GM21786 (cell line): ENCODE results near the gene SLC5A6.
"Not testable (repeated sequence)": the region's sequence is repeated elsewhere in the genome, so short reads cannot be mapped to it uniquely, and the experiment has no call there.

Experiments used
- ATAC-seq: cut with Tn5 transposase; IDR thresholded peaks from one replicate; pipeline ENCODE4 v1.9.1; 2021; ENCODE audit not compliant: unreplicated experiment

Gene SLC5A6

DNA sequence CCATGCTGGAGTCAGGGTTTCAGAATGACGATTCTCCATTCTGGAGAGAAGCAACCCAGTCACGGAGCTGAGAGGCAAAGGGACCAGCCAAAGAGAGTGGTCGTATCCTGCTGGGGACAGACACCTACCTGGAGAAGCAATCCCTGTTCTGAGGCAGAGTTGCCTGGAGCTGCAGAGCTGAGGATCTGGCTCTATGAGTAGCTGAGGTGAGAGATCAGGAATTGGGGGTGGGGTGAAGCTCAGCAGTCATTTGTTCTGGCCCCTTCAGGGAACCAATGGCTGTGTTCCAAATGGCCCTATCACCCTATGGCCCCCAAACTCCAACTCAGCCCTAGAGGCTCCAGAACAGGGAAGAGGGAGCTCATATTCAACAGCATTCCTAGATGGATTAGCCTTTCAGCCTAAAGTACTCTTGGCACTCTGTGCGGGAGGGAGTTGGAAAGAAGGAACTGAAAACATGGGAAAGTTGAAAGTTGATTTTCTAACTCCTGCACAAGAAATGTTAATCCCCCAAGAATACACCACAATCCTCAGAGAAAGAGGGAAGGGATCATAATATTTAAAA, 3.5 kb downstream of the SLC5A6 start:
- no peak for ATAC-seq

DNA sequence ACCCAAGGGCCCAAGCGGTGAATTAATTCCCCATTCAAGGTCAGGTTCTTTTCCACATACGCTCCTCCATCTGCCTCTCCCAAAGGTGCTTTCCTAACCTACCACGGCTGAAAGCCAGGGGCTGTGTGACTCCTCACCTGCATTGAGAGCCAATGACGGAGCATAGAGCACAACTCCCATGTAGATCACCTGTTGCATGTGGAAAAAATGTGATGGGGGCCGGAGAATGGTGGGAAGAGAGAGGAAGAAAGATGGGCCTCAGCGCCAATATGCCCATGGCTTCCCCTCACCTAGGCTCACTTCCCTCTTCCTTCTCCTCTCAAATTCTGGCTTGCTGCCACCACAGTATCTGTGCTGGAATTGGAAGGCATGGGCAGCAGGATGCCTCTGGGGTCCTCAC, 5.7 kb downstream of the SLC5A6 start:
- ATAC-seq, result no peak

DNA sequence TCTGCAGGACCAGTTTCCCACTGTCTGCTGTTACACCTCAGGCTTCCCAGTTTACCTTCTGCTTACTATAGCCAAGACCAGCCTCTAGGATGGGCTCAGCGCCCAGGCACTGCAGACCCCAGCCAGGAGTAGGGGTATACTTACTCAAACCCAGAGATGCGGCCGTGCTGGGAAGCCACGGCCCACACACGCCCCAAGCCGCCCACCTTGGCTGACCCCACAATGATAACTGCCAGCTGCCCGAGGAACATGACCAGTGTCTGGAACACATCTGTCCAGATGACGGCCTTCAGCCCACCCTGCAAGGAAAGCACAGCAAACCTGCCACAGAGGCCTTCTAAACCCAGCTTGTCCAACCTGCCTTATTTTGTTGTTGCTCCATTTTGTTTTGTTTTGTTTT, 6.9 kb downstream of the SLC5A6 start:
- no peak for ATAC-seq

DNA sequence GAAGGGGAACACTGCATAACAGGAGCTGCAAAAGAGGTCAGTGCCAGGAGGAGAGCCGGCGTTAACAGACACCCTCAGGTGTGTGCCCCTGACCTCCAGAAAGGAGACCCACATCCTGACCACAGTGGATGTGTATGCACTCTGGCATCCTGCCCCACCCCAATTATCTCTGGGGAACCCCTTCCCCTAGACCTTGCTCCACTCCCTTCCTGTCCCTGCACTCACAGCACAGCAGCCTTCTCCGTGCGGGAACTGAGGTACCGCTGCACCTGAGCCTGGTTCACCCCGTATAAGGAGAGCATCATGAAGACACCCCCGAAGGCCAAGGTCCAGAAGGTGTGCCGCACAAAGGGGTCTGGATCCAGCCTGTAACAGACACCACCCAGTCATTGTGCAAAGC, 7.5 kb downstream of the SLC5A6 start:
- ATAC-seq, result no peak

DNA sequence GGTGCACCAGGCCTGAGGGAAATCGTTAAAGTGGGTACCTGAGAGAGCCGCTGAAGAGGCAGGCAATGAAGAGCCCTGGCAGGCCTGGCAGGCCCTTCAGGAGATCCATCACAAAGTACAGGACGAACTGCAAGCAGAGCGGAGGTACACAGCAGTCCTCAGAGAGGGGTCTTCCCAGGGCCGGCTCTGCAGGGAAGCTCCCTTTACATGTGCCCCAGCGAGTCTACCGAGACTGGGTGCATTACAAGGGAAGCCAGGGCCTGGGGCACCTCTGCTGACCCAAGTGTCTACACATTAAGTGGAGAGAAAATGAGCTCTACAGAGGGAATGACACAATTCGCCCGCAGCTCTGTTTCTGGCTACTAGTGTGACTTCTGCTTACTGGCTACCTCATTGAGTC, 8.3 kb downstream of the SLC5A6 start:
- no peak for ATAC-seq

DNA sequence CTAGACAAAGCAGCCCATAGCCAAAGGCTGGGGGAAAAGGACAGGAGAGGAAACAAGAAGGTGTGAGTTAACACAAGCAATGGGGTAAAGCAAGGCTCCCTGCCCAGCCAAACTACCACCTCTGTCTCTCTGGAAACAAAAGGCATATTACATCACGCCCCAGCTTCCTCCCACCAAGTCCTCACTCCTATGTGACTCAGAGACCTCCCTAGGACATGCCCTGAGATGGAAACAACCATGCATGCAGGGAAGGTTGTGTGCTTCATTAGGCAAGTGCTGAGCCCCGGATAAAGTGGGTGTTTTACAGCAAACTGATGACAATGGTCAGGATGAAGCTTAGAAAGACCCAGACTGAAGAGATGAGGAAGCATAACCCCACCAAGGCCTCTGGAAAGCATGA, 9.2 kb downstream of the SLC5A6 start:
- ATAC-seq, result no peak

DNA sequence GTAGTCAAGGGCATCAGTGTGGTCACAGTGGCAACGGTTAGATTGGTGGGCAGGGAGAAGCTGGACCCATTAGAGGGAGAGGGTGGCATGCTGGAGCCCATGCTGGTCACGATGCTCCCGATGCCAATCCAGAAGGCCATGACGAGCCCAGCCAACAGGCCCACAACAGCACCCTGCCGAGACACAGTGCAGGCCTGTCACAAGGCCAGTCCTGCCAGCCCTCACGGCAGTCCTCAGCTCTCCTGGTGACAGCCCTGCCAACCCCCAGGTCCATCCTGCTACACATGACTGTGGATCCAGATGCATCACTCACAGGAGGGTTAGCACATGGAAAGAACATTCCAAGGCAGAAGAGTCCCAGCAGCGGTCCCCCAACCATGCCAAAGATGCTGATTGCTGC, 10.4 kb downstream of the SLC5A6 start:
- ATAC-seq, result no peak

DNA sequence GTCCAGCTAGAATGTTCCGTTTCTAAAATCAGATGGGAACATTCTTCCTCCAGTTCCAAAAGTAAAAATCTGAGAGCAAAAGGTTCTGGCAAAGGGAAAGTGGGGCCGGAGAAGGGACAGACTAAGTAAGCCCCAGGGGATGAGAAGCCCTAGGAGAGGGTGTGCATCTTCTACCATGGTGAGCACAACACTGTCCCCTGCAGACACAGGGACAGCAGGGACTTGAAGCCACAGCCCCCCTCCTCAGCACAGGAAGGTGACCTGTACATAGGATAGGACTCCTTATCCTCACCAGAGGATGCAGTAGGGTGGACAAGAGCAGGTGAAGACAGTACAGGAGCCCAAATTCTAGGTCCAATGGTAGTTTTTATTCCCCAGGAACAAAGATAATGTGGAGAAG, 12.8 kb downstream of the SLC5A6 start:
- ATAC-seq, result no peak

DNA sequence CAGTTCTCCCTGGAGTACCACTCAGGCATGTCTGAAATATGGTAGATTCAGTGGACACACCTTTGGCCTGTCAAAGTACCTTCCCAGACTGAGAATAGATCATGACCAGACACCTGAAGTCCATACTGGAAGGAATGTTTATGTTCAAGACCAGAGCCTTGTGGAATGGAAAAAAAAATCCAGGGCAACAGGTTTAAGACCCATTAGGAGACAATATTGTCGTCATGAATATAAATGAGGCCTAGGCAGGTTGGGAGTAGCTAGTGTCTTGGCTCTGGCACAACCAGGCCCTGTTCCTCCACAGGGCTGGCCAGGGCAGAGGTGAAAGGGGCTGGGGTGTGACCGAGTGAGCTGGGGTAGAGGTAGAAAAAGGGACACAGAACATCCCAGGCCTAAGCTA, 13.4 kb downstream of the SLC5A6 start:
- ATAC-seq, result no peak

DNA sequence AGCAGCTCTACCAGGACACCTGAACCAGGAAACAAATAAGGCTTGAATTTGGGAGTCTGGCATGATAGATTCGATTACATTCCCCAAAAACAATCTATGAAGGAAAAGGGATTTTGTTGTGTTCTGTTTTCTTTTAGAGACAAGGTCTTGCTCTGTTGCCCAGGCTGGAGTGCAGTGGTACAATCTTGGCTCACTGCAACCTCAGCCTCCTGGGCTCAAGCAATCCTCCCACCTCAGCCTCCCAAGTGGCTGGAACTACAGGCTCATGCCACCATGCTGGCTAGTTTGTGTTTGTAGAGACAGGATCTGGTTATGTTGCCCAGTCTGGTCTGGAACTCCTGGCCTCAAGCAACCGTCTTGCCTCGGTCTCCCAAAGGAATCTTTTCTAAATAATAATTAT, 14.0 kb downstream of the SLC5A6 start:
- not testable (repeated sequence) for ATAC-seq

DNA sequence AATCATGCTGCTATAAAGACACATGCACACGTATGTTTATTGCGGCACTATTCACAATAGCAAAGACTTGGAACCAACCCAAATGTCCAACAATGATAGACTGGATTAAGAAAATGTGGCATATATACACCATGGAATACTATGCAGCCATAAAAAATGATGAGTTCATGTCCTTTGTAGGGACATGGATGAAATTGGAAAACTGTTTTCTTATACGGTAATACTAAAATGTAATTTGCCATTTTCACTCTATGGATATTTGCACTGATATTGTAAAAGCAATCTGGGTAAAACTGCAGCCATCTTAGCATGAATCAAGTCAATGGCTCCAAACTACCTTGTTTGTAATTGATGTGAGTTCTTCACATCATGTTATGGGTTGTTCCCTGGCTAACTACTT, 16.3 kb downstream of the SLC5A6 start:
- ATAC-seq, result not testable (repeated sequence)

DNA sequence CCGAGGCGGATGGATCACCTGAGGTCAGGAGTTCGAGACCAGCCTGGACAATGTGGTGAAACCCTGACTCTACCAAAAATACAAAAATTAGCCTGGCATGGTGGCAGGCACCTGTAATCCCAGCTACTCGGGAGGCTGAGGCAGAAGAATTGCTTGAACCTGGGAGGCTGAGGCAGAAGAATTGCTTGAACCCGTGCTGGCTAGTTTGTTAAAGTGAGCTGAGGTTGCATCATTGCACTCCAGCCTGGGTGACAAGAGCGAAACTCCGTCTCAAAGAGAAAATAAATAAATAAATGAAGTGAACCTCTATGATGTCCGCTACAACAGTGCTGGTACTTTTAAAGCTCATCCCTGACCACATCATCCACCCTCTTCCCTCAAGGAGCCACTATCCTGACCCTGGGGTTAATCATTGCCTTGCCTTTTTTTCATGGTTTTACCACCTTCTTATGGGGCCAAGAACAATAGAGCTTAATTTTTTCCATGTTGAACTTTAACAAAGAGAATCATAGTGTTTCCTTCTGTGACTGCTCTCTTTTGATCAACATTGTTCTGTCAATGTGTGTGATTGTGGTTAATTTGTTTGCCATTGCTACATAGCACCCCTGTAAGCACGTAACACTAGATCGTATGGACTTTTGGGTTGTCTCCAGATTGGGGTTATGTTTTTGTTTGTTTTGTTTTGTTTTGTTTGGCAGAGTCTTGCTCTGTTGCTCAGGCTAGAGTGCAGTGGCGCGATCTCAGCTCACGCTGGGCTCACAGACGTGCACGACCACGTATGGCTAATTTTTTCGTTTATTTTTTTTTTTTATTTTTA, 17.3 kb downstream of the SLC5A6 start:
- ATAC-seq, result no peak

DNA sequence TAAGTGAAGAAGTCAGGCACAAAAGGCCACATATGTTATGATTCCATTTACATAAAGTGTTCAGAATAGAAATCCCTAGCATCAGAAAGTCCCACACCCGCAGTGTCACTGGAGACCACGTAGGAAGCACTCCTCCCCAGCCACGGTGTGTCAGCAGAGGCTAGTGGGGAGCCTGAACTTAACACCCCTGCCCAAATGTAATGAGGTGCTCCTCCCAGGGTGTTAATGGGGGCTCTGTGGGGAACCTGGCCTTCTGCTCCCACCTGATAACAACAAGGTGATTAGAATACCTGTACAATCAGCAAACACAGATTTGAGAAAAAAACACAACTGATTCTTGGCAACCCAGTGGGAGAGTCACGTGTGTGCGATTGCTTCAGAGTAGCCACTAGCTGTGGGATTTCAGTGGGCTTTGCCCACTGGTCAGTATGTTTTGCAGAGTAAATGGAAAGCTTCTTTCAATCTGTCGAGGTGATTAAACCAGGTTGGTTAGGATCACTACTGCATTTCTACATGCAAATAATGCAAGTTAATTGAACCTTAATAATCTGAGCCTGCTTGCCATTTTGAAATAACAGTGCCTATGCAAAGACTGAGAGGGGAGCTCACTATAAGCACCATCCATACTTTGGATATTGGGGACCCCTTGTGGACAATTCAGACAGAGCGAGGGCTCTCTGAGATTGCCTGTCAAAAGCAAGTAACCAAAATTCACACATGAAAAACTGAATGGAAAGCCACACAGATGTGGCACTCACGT, 20.8 kb downstream of the SLC5A6 start:
- ATAC-seq, result no peak

DNA sequence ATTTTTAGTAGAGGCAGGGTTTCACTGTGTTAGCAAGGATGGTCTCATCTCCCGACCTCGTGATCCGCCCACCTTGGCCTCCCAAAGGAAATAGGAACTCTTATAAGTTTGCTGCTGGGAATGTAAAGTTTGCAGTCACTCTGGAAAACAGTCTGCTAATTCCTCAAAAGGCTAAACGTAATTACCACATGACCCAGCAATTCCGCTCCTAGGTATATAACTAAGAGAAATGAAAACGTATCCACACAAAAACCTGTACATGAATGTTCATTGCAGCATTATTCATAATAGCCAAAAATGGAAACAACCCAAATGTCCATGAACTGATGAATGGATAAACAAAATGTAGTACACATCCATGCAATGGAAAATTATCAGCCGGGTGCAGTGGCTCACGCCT, 22.1 kb downstream of the SLC5A6 start:
- ATAC-seq, result no peak

DNA sequence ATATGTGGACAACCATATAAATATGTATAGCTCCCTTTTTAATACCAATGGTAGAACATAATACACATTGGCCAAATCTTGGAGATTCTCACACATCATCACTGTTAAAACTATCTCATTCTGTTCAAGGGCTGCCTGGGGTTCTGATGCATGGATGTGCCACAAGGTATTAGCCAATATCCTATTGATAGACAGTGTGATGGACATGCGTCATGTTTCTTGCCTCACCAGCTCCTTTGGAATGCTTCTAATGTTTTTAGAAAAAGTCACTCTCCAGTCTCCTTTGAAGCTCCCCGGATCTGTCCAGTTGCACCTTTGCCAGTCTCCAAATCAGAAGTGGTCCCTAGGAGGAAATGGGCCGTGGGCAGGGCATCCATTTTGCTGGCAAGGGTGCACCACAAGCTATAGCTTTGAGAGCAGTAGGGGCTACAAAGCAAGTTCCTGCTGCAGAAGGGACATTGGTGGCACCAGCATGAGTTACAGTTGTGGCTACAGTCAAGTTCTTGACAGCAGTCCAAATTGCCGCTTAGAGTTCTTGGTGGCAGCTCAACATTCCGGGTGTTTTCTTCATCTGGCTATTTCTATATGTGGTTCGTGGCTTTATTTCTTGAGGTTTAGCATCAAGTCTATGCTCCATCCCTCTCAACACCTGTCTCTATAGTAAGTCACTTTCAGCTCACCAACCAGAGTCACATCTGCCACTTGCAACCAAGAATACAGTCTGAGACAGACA, 25.3 kb downstream of the SLC5A6 start:
- no peak for ATAC-seq

DNA sequence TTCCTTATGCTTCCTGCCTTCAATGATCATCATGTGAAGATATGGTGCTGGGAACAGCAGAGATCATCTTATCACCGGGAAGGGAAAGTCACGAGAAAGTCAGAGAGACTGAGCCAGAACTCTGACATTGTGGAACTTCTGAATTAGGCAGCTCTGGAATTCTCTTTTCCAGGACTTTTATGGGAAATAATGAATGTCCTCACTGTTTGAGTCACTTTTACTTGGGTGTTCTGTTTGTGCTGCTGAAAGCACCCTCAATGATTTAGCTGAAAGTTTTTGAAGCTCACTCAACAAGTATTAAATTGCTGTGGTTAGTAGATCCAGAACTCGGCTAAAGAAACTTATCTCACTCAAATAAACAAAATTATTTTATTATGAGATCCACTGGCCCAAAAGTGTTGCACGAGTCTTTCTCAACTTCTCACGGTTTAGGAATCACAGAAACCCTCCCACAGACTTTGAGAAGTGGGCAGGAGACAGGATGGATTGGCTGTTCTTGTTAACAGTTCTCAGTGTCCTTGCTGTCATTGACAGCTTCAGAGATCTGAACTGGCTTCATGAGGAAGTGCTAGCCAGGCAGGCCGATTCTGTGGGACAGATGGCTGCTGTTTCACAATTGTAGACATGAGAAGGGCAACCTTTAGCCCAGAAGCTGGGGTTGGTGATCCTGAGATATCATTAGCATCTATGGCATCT, 26.6 kb downstream of the SLC5A6 start:
- no peak for ATAC-seq

DNA sequence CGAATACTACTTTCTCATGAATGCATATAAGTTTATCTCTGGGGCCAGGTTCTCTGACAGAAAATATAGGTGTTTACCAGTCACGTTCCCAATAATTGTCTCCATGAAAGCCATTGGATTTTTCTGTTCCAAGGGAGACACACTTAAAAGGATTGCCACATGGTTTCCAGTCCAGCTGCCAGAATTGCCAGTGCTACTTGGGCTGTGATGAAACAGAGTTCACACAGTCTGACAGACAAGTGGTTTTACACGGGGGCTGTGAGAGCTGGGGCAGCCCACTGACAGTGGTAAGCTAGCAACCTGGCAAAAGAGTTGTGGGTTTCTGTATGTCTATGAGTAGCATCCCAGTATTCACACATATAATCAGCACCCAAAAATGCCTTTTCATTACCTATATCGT, 28.0 kb downstream of the SLC5A6 start:
- ATAC-seq, result no peak

DNA sequence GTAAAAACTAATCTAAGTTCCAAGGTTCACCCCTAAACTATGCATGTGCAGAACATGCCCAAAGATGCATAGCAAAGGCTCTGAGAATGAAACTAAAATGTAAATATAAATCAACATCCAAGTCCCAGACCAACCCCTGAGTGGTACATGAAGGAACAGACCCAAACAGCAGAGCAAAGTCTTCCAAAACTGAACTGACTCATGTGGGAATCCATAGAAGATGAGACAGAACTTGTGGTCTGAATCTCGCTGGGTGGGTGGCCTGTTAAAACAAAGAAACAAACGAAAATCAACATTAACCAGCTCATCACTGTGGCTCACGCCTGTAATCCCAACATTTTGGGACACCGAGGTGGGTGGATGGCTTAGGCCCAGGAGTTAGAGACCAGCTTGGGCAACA, 29.7 kb downstream of the SLC5A6 start:
- ATAC-seq, result no peak

DNA sequence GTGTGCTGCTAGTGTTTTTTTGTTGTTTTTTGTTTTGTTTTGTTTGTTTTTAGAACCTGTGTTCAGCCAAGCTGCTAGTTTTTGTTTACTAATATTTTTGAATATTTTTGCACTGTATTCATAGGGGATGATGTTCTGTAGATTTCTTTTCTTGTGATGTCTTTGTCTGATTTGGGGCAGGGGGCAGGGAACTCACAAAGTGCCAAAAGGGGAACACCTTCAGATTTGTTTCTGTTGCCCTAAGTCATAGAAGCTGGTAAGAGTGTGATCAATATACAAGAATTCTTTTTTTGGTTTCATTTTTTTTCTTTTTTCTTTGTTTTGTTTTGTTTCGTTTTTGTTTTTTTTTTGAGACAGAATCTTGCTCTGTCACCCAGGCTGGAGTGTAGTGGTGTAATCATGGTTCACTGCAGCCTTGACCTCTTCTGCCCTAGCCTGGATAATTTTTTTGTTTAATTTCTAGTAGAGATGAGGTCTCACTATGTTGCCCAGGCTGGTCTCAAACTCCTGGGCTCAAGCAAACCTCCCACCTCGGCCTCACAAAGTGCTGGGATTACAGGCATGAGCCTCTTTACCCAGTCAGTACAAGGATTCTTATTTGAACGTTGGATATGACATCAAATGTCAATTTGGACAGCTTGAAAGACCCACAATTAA, 32.6 kb downstream of the SLC5A6 start:
- no peak for ATAC-seq

DNA sequence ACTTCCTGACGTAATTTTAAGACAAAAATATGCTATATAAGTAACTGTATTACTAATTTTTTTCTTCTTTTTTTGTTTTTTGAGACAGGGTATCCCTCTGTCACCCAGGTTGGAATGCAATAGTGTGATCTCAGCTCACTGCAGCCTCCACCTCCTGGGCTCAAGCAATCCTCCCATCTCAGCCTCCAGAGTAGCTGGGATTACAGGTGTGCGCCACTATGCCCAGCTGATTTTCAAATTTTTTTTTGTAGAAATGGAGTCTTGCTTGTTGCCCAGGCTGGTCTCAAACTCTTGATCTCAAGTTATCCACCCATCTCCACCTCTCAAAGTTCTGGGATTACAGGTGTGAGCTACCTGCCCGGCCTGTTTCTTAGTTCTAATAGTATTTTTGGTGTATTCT, 33.6 kb downstream of the SLC5A6 start:
- no peak for ATAC-seq
